Activated T-cell treated with anti-CD3 and anti-CD28 coated beads for 48 hours (primary cell): ENCODE results near the gene GRIK5.
"Not testable (repeated sequence)": the region's sequence is repeated elsewhere in the genome, so short reads cannot be mapped to it uniquely, and the experiment has no call there.

Source experiments
- DNase-seq: peaks from one replicate; pipeline ENCODE4 v3.0.0-alpha.2; 2020; ENCODE audit warnings: low read depth

GRIK5 gene

GRCh38 chr19:42017040-42017439 is 53.0 kb downstream of the GRIK5 start:
- no peak for DNase-seq

GRCh38 chr19:42012747-42013146 is 57.3 kb downstream of the GRIK5 start:
- not testable (repeated sequence) for DNase-seq

GRCh38 chr19:42010245-42011126 is 59.5 kb downstream of the GRIK5 start:
- no peak for DNase-seq

GRCh38 chr19:42006569-42006968 is 63.4 kb downstream of the GRIK5 start:
- DNase-seq = no peak

GRCh38 chr19:42005504-42005903 is 64.5 kb downstream of the GRIK5 start:
- DNase-seq = no peak

- no peak for DNase-seq
Measured at GRCh38 chr19:42003506-42004294, 66.3 kb downstream of the GRIK5 start.

- no peak for DNase-seq
Measured at GRCh38 chr19:41999878-42000208, 70.2 kb downstream of the GRIK5 start.

- DNase-seq = peak; percentile 26
Measured at GRCh38 chr19:41999071-41999877, 70.7 kb downstream of the GRIK5 start.

GRCh38 chr19:41998246-41999020 is 71.6 kb downstream of the GRIK5 start:
- DNase-seq = peak; percentile 55

- DNase-seq = no peak
Measured at GRCh38 chr19:41997851-41998229, 72.2 kb downstream of the GRIK5 start.

GRCh38 chr19:41997121-41997850 is 72.7 kb downstream of the GRIK5 start:
- peak; percentile 46 for DNase-seq

GRCh38 chr19:41995959-41996797 is 73.8 kb downstream of the GRIK5 start:
- no peak for DNase-seq

- DNase-seq = no peak
Measured at GRCh38 chr19:41994994-41995958, 74.7 kb downstream of the GRIK5 start.

GRCh38 chr19:41994521-41994971 is 75.5 kb downstream of the GRIK5 start:
- no peak for DNase-seq

- peak; percentile 62 for DNase-seq
Measured at GRCh38 chr19:41993612-41994483, 76.2 kb downstream of the GRIK5 start, which contains the start of gene ATP1A3. ATP1A3 (minus strand) TSS chr19:41994230; CDS start chr19:41994076, 154 bp downstream.

GRCh38 chr19:41991925-41992569 is 78.0 kb downstream of the GRIK5 start:
- not testable (repeated sequence) for DNase-seq

GRCh38 chr19:41991025-41991424 is 79.0 kb downstream of the GRIK5 start:
- no peak for DNase-seq
